Stimulated activated CD8-positive, alpha-beta memory T cell treated with anti-CD3 and anti-CD28 coated beads, Interleukin-15, amount 100 ng/mL, for 4 hours (primary cell): ENCODE results near the gene EEIG1.
"Not testable (repeated sequence)": the region's sequence is repeated elsewhere in the genome, so short reads cannot be mapped to it uniquely, and the experiment has no call there.

Source experiments
- DNase-seq, 2 donors: peaks; one replicate each; pipeline ENCODE4 v3.0.0-alpha.2; 2020; ENCODE audit warnings: low read depth in 2 of 2

Gene EEIG1

DNA sequence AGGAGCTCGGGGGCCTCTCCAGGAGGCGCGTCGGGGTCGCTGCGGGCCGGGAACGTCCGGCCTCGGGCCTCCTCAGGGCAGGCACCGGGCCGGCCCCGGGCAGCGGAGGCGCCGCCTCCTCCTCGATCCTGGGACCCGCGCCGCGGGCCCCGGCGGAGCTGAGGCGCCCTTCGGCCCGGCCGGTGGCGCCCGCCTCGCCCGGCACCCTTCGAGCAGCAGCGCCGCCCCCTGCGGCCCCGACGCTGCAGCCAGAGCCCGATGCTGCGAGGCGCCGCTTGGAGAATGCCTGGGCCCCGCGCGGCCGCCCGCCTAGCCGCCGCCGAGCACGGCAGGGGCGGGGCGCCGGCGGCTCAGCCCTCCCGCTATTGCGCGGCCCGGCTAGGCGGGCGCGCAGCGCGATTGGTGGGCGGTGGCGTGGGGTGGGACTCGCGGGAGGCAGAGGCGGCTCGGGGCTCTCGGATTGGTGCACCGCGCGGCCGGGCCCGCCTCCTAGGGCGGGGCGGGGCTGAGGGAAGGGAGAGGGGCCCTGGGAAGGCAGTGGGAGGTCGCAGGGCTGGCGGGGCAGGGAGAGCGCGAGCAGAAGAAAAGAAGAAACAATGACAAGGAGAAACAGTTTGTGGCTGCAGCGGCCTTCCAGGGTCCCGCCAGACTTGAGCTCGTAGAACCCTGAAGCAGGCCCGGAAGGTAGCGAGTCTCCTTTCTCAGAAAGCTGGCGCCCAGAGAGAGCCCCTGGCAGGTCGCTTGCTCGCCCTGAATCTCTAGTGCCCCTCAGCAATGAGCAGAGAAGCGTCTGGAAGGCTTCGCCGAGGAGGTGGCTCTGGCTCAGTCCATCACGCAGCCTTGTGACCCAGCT, at the start of gene EEIG1:
Gene EEIG1, minus strand, starts transcription at position 284 of the 853 bp plus-strand sequence. CDS start 852 bp downstream, outside the sequence.
- DNase-seq = peak; percentile 92 to 94

DNA sequence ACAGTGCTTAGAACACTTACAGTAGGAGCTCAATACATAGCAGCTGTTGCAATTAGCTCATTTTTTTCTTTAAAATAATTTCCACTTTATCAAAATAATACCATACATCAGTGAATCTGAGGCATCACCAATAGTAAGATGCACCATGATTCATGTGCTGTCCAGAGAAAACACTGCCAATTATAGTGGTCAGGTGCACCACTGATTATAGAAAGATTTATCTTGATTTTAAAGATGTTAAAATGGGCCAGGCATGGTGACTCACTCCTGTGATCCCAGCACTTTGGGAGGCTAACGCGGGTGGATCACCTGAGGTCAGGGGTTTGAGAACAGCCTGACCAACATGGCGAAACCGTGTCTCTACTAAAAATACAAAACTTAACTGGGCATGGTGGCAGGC, 46.9 kb upstream of the EEIG1 start:
- DNase-seq = no peak

DNA sequence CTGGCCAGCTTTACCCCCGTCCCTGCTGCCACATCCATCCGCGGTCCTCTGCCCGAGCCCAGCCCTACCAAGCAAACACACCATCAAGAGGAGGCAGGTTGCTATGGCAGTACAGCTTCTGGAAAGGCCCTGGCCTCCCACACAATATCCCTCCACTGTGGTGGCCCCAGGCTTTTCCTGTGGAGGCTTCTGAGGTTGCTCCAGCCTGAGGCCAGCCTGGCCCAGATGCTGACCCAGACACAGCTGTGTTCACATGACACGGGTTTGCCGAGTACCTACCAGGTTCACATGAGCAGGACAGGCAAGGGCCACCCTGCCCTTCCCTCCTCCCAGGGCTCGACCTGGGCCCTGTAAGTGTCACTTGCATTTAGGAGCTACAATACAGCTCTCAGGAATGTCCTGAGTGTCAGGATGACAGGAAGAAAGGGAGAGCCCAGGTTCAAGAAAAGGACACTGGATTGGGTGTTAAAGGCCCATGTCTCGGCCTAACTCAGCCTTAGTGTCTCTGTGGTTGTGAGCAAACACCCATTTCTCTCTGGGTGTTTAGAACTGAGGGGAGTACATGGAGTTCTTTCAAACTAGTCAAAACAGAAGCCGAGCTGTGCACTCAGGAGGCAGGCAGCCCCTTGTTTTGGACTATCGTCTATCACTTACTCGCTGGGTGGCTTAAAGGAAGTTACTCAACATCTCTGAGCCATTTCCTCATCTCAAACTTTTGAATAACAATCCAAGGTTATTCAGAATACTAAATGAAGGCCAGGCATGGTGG, 46.2 kb upstream of the EEIG1 start:
- DNase-seq = no peak

DNA sequence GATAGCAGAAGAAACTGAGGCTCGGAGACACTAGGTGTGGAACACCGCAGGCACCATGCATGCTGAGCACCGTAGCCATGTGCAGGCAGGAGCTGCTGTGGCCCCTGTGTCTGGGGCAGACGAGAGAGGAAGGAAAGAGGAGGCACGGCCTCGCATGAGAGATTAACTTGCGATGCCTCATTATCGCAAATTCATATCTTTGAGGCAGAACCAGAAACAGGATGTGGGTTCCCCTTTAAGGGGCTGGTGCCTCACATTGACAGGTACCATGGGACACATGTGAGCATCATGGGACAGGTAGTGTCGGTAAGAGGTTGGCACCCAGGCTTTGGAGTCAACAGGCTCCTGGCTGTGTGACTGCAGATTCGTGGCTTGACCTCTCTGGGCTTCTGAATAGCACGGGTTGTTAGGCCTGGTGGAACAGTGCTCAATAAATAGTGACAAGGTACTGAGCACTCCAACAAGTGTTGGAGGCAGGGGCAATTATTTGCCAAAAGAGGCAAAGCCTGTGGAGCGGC, 45.5 kb upstream of the EEIG1 start:
- peak; percentile 32 to 64 for DNase-seq

DNA sequence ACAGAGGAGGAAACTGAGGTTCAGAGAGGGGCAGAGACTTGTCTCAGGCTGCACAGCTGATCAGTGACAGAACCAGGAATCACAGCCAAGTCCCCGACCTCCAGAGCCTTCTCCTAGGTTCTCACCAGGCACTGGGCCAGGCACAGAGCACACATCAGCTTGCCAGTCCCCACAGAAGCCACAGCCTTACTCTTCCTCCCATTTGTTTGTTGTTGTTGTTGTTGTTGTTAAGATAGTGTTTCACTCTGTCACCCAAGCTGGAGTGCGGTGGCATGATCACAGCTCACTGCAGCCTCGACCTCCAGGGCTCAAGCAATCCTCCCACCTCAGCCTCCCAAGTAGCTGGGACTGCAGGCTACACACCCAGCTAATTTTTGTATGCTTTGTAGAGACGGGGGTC, 44.9 kb upstream of the EEIG1 start:
- DNase-seq = no peak

DNA sequence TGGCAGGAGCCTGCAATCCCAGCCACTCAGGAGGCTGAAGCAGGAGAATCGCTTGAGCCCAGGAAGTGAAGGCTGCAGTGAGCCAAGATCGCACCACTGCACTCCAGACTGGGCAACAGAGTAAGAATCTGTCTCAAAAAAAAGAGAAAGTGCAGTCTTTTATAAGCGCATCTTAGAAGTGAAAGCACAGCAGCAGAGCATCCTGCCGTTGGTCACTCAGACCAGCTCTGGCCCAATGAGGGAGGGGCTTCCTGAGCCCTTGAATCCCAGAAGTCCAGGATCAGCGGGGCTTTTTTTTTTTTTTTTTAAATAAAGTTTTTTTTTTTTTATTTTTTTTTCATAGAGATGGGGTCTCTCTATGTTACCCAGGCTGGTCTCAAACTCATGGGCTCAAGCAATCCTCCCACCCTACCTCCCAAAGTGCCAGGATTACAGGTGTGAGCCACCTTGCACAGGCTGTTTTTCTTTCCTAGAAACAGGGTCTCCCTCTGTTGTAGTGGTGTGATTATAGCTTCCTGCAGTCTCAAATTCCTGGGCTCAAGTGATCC, 44.0 kb upstream of the EEIG1 start:
- no peak for DNase-seq

DNA sequence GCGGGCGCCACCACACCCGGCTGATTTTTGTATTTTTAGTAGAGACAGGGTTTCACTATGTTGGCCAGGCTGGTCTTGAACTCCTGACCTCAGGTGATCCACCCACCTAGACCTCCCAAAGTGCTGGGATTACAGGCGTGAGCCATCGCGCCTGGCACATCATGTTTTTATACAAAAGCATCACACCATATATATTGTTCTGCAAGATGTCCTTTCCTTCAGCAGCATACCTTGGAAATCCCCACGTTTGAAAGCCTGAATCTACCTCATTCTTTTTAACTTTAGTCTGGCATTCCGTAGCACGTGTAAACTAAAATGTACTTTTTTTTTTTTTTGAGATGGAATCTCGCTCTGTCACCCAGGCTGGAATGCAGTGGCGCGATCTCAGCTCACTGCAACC, 42.9 kb upstream of the EEIG1 start:
- not testable (repeated sequence) for DNase-seq

DNA sequence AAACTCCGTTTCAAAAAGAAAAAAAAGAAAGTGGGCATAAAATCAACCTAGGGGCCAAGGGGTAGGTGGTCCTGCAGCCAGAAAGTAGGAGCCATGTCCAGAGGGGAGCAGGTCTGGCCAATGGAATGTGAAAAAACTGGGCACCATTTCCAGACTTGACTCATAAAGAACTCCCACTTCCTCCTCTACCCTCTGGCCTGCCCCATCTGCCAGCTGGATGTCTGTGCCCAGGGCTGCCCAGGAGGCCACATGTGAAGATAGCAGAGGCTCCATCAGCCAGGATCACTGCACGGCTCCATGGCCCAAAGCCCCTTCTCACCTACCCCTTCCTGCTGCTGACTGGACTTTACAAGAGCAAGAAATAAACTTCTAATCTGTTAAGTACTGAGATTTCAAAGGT, 42.1 kb upstream of the EEIG1 start:
- no peak for DNase-seq

DNA sequence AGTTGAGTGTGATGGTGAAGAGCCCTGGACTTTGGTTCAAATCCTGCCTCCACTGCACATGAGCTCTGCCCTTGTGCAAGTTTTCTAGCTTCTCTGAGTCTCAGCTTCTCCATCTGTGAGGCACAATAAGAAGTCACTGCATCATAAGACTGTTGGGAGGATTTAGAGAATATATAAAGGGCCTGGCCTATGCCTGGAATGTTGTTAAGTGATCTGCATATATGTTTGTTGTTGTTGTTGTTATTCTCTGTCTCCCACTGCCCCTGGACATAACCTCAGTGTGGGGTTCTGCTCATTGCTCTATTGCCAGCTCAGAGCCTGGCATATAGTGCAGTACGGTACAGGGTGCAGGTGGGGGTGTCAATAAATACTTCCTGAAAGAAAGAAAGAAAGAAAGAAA, 40.3 kb upstream of the EEIG1 start:
- no peak for DNase-seq

DNA sequence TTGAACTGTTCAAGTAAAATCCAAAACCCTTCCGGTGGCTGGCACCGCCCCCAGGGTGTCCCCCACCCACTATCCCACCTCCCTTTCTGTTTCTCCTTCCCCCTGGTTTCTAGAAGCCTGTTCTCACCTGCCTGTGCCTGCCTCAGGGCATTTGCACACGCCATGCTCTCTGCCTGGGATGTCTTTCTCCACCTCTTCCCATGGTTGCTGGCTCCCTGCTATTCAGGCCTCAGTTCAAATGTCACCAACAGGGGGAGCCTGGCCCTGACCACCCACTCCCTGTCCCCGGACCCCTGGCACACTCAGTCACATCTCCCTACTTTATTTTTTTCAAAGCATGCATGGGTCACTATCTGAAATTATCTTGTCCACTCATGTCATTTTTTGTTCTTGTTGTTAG, 39.9 kb upstream of the EEIG1 start:
- no peak for DNase-seq

DNA sequence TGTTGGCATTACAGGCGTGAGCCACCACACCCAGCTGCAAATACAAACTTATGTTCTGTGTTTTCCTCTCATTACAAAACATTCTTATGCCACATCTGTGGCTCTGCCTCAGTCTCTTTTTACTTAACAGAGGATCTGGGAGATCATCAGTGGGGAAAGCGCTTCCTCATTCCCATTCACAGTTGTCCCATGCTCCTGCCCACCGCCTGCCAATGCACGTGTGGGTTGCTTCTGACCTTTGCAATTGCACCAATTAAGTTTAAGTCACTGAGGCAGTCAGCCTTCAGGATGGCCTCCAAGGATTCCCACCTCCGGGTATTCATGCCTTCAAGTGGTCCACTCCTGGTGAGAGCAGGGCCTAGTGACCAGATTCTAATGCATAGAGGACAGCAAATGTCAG, 34.9 kb upstream of the EEIG1 start:
- DNase-seq = no peak

DNA sequence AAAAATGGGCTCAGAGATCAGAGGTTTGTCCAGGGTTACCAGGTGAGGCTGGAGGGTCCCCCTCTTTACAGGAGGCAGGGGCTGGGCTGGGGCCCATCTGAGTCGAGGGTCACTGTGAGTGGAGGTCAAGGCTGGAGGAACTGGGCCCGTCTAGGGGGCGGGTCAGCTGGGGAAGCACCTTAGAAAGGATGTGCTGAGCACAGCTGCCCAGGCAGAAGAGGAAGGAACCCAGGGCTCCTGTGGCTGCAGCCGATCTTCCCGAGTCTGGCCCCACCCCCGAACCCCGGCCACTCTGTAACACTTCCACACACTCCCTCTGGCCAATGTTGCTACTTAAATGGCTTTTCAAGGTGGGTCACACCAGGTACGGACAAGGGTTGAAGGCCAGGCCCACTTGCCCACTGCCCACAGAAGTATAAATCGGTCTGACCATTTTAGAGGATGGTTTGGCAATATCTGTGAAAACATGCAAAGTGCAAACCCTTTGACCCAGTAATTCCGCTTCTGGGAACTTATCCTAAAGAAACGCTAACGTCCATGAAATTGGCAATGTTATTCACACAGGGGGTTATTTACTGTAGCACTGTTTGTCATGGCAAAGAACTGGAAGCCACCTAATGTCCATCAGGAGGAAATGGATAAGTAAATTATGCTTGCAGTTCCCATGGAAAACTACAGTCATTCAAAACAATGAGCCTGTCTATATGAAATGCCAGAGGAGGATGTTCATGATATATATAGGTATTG, 30.5 kb upstream of the EEIG1 start:
- no peak for DNase-seq

DNA sequence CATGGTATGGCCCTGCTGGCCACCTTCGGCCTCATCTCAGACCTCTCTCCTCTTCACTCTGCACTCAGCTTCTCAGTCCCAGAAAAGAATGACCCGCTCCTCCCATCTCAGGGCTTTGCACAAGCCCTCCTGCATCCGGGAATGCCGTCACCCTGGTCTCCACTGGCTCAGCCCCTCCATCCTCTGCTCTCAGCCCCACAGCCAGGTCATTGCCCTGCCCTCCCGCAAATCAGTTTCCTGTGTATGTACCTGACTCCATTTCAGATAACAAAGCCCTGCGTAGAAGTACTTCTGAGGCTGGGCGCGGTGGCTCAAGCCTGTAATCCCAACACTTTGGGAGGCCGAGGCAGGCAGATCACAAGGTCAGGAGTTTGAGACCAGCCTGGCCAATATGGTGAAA, 28.9 kb upstream of the EEIG1 start:
- no peak for DNase-seq

DNA sequence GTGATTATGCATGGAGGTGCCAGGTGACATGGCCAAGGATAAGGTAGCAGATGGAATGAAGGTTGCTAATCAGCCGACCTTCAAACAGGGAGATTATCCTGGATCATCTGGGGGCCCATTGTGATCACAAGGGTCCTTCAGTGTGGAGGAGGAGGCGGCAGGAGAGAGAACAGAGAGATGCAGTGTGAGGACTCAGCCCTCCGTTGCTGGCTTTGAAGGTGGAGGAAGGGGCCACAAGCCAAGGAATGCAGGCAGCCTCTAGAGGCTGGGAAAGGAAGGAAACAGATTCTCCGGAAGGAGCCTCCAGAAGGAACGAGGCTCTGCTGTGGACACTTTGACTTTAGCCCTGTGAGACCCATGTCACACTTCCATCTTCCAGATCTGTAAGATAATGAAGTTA, 27.4 kb upstream of the EEIG1 start:
- no peak for DNase-seq

DNA sequence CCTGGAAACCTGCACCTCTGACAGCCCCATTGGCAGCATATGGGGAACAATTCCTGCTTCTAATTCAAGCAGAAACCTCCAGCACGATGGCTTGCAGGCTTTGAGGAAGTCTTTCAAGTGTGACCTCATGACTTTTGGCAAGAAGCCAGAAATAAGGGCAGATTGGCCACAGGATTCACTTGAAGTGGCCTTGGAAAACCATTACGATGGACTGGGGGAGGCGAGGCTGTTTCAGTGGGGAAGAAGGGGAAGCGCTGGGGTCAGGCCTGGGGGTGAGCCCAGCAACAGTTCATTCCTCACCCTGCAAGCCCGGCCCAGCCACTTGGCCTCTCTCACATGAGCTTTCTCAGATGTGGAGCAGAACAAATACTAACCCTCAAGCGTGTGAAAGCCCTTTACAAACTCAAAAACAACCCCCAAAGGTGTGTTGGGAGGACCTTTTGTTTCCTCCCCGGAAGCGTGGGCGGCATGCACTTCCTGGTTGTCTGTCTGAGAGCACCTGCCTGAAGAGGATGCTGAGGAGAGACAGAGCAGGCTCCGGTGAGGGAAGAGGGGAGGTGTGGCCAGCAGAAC, 26.9 kb upstream of the EEIG1 start:
- peak; percentile 71 to 84 for DNase-seq

DNA sequence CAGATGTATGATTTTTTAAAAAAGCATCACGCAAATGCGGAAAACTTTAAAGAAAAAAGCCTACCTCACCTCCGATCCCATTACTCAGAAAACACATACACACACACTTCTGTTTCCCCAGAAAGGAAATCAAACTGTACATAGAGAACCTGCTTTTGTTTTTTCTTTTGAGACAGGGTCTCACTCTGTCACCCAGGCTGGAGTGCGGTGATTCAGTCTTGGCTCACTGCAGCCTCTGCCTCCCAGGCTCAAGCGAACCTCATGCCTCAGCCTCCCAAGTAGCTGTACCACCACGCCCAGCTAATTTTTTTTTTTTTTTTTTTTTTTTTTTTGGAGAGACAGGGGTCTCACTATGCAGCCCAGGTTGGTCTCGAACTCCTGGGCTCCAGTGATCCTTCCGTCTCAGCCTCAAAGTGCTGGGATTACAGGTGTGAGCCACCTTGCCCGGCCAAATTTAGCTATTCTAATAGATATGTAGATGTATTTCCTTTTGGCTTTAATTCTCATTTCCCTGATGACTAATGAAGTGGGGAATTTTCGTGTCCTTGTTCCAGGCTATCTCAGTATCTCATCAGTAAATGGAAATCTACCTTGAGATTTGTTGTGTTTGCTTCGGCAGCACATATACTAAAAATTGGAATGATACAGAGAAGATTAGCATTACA, 25.7 kb upstream of the EEIG1 start:
- DNase-seq = no peak

DNA sequence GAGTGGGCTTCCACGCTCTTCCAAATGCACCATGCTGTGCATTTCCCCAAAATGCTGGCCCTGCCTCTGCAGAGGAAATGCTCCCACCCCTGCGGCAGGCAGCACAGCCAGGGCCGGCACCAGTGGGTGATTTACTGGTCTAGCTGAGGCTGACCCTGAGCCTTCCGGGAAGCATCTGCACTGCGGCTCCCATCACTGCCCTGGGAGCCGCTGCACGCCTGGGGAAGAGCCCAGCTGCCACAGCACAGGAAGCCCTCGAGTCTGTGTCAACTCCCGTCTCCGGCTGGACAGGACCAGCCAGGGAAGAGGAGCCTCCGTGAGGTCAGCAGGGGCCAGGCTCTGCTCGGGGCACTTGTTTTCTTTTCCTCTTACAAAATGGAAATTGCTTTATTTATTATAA, 25.1 kb upstream of the EEIG1 start:
- DNase-seq = no peak

DNA sequence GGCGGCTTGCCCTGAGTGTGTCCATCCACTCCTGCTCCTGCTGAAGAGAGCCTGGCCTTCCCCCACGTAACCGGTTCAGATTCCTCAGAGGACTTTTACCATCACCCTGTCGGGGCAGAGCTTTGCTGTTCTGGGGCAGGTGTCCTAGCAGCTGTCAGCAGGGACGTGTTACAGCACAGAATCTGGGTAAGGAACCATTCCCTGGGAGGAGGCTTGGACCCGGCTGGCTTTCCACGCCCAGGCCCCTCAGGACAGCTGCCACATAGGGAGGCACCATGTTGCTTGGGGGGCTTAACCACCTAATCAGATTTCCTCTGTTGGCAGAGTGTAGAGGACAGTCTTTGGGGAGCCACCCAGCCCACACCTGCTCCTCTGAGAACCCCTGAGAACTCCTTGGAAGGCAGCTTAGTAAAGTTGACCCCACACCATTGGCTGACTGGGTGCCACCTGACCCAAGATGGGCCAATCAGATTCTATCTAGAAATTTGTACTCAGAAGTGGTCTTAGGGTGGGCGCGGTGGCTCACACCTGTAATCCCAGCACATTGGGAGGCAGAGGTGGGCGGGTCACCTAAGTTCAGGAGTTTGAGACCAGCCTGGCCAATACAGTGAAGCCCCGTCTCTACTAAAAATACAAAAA, 23.3 kb upstream of the EEIG1 start:
- no peak for DNase-seq

DNA sequence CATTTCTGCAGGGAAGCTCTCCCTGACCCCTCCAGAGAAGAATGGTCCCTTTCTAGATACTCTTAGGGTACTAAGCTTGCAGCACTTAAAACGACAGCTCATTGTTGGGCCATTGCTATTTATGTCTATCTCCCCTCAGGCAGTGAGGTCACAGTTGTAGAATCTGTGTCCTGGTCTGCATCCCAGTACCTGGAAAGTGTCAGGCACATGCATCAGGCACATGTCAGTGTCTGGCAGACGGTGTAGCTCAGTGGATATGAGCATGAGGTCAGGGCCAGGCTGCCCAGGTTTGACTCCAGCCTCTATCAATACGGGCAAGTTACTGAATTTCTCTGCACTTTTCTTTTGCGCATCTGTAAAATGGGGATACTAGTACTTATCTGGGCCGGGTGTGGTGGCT, 22.2 kb upstream of the EEIG1 start:
- DNase-seq = no peak

DNA sequence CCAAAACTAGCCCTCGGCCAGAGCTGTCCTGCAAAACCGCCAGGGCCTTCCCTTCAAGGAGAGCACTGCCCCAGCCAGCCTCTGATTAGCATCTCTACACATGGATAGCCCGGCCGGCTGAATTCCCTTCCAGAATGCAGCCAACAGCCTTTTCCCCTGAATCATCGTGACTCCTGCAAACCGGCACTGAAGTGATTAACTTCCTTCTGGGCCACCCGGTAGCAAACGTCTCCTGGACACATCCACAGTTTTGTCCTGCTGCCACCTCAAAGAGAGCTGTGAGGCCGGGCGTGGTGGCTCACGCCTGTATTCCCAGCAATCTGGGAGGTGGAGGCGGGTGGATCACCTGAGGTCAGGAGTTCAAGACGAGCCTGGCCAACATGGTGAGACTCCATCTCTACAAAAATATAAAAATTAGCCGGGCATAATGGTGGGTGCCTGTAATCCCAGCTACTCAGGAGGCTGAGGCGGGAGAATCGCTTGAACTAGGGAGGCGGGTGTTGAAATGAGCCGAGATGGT, 21.1 kb upstream of the EEIG1 start:
- DNase-seq = no peak
